A549 treated with Hydrocortisone at 1 μM for 4 hours (cell line): ENCODE results near the gene GPHB5. TPM values are rescaled to one million over a fixed set of nuclear protein-coding genes. Genes with fewer than 3 reads are reported as not detected.

Source experiments
- total RNA-seq: library from RNA; stranded (reverse); fragments of 200-300 nt; extraction: Qiagen RNA extraction; gene quantifications from 5 replicates; pipeline ENCODE4 v1.2.3, GENCODE V29; 2022

The GPHB5 gene
- total RNA-seq, result not detected in 5 replicates

GRCh38 chr14:63318835-63319234 is at the start of gene GPHB5:
TSS of gene GPHB5 (minus strand) at chr14:63318935. CDS start at chr14:63317849, 1,086 bp downstream.

Other genes with a start within 250 kb of the GPHB5 start
- not detected in 5 replicates for gene RHOJ, start 114.5 kb downstream of the GPHB5 start, total RNA-seq
- 19.3 to 27.0 TPM (median 23.6 TPM) in 5 replicates for gene PPP2R5E, start 224.4 kb upstream of the GPHB5 start, total RNA-seq